ENCODE data around the gene SEZ6L.
A peak's percentile ranks its signal among the peaks of the same experiment; 100 is the strongest.

Gene SEZ6L

GRCh38 chr22:26168939-26169314 lies 335 bp upstream of the SEZ6L start:
- no peaks in the 10 kb centered on the region for H3K36me3 ChIP-seq (replicated peaks in 1 of 2; ENCODE audit: control insufficient read depth in 2 of 2, insufficient read depth in 2 of 2, low read length in 2 of 2)
- DNase-seq (ENCODE audit: low spot score), result no peak
- H3K23ac ChIP-seq (ENCODE audit: low read depth, low read length, poor library complexity), result no peak overlapping the region
- H3K4ac ChIP-seq (ENCODE audit: low read length), result no peak overlapping the region
- peak overlapping the region; percentile 23 for H3K18ac ChIP-seq (ENCODE audit: low read length)
- no peak overlapping the region for H2BK12ac ChIP-seq (ENCODE audit: low read length)
- H2BK5ac ChIP-seq (ENCODE audit: low read length), result no peak overlapping the region
- no peak overlapping the region for H2BK120ac ChIP-seq (ENCODE audit: low read depth, low read length)
- WGBS, 2 donors (ENCODE audit: extremely low coverage in 2 of 2, insufficient read length in 2 of 2, insufficient replicate concordance in 1 of 2), result no CpG with 5 or more reads among the region's 15 CpGs
- H3K4me2 ChIP-seq (ENCODE audit: insufficient read depth, low read length, poor library complexity, severe bottlenecking), result peak overlapping the region; percentile 81
- H2BK15ac ChIP-seq (ENCODE audit: low read length), result no peak overlapping the region
- no peaks in the 10 kb centered on the region for H3K79me1 ChIP-seq (ENCODE audit: low read depth, low read length)
- H3K9ac ChIP-seq (ENCODE audit: low read depth, low read length, poor library complexity), result no peak overlapping the region
- peaks cover 5 to 50% (median 30%) of the 10 kb centered on the region in 3 experiments for H3K27me3 ChIP-seq (ENCODE audit: control insufficient read depth in 3 of 3, insufficient read depth in 3 of 3, low read depth in 1 of 3, low read length in 3 of 3)
- H4K91ac ChIP-seq (ENCODE audit: low read depth, low read length, poor library complexity), result no peak overlapping the region
- H3K14ac ChIP-seq (ENCODE audit: low read length), result no peak overlapping the region
- no peaks in the 10 kb centered on the region for H3K9me3 ChIP-seq (replicated peaks in 1 of 2; ENCODE audit: control insufficient read depth in 2 of 2, insufficient read depth in 1 of 2, low read depth in 1 of 2, low read length in 2 of 2)
- H3K4me1 ChIP-seq (ENCODE audit: control insufficient read depth in 2 of 2, insufficient read depth in 1 of 2, low read depth in 1 of 2, low read length in 2 of 2), result peaks cover 0 to 4% of the 10 kb centered on the region in 2 donors
- no peak overlapping the region for H2AK5ac ChIP-seq (ENCODE audit: low read depth, low read length)
- no peak overlapping the region for H3K27ac ChIP-seq (replicated peaks; ENCODE audit: low read length)
- H3K4me3 ChIP-seq (ENCODE audit: low read length in 2 of 2), result peak overlapping the region; percentile 39 to 62
- no peak overlapping the region for H4K8ac ChIP-seq (ENCODE audit: low read depth, low read length)
- peak overlapping the region; percentile 93 for H2AFZ ChIP-seq (ENCODE audit: low read length)

- H3K4me1 ChIP-seq (ENCODE audit: control insufficient read depth in 2 of 2, insufficient read depth in 1 of 2, low read depth in 1 of 2, low read length in 2 of 2), result peaks cover 0 to 6% of the 10 kb centered on the region in 2 donors
- H3K4me3 ChIP-seq (ENCODE audit: low read length in 2 of 2), result no peak overlapping the region
- H2AK5ac ChIP-seq (ENCODE audit: low read depth, low read length), result no peak overlapping the region
- no peaks in the 10 kb centered on the region for H3K36me3 ChIP-seq (replicated peaks in 1 of 2; ENCODE audit: control insufficient read depth in 2 of 2, insufficient read depth in 2 of 2, low read length in 2 of 2)
- H3K14ac ChIP-seq (ENCODE audit: low read length), result no peak overlapping the region
- no peak overlapping the region for H2BK120ac ChIP-seq (ENCODE audit: low read depth, low read length)
- no CpG with 5 or more reads among the region's 11 CpGs for WGBS, 2 donors (ENCODE audit: extremely low coverage in 2 of 2, insufficient read length in 2 of 2, insufficient replicate concordance in 1 of 2)
- H3K18ac ChIP-seq (ENCODE audit: low read length), result no peak overlapping the region
- H2BK12ac ChIP-seq (ENCODE audit: low read length), result no peak overlapping the region
- no peak for DNase-seq (ENCODE audit: low spot score)
- H2BK15ac ChIP-seq (ENCODE audit: low read length), result no peak overlapping the region
- H3K27ac ChIP-seq (replicated peaks; ENCODE audit: low read length), result no peak overlapping the region
- no peak overlapping the region for H3K23ac ChIP-seq (ENCODE audit: low read depth, low read length, poor library complexity)
- H3K27me3 ChIP-seq (ENCODE audit: control insufficient read depth in 3 of 3, insufficient read depth in 3 of 3, low read depth in 1 of 3, low read length in 3 of 3), result peaks cover 5 to 51% (median 32%) of the 10 kb centered on the region in 3 experiments
- H4K91ac ChIP-seq (ENCODE audit: low read depth, low read length, poor library complexity), result no peak overlapping the region
- H3K4ac ChIP-seq (ENCODE audit: low read length), result no peak overlapping the region
- no peak overlapping the region for H2BK5ac ChIP-seq (ENCODE audit: low read length)
- no peaks in the 10 kb centered on the region for H3K79me1 ChIP-seq (ENCODE audit: low read depth, low read length)
- no peak overlapping the region for H3K9ac ChIP-seq (ENCODE audit: low read depth, low read length, poor library complexity)
- H2AFZ ChIP-seq (ENCODE audit: low read length), result peak overlapping the region; percentile 93
- H3K4me2 ChIP-seq (ENCODE audit: insufficient read depth, low read length, poor library complexity, severe bottlenecking), result peak overlapping the region; percentile 81
- no peak overlapping the region for H4K8ac ChIP-seq (ENCODE audit: low read depth, low read length)
- H3K9me3 ChIP-seq (replicated peaks in 1 of 2; ENCODE audit: control insufficient read depth in 2 of 2, insufficient read depth in 1 of 2, low read depth in 1 of 2, low read length in 2 of 2), result no peaks in the 10 kb centered on the region
Observed at GRCh38 chr22:26170112-26170492, 840 bp downstream of the SEZ6L start.

- Histone ChIP-seq H3K18ac (ENCODE audit: low read length) (no peak overlapping the region), H3K4me2 (ENCODE audit: insufficient read depth, low read length, poor library complexity, severe bottlenecking) (no peak overlapping the region), H2BK5ac (ENCODE audit: low read length) (no peak overlapping the region), H3K36me3 (replicated peaks in 1 of 2; ENCODE audit: control insufficient read depth in 2 of 2, insufficient read depth in 2 of 2, low read length in 2 of 2) (no peaks in the 10 kb centered on the region), H3K4ac (ENCODE audit: low read length) (no peak overlapping the region), H3K4me3 (ENCODE audit: low read length in 2 of 2) (no peak overlapping the region), H3K27me3 (ENCODE audit: control insufficient read depth in 3 of 3, insufficient read depth in 3 of 3, low read depth in 1 of 3, low read length in 3 of 3) (peaks cover 5 to 51% (median 32%) of the 10 kb centered on the region in 3 experiments), H4K8ac (ENCODE audit: low read depth, low read length) (no peak overlapping the region), H2BK15ac (ENCODE audit: low read length) (no peak overlapping the region), H2BK12ac (ENCODE audit: low read length) (no peak overlapping the region), H3K27ac (replicated peaks; ENCODE audit: low read length) (no peak overlapping the region), H3K9ac (ENCODE audit: low read depth, low read length, poor library complexity) (no peak overlapping the region), H2AFZ (ENCODE audit: low read length) (no peak overlapping the region), H3K79me1 (ENCODE audit: low read depth, low read length) (no peaks in the 10 kb centered on the region), H2BK120ac (ENCODE audit: low read depth, low read length) (no peak overlapping the region), H3K14ac (ENCODE audit: low read length) (no peak overlapping the region), H3K9me3 (replicated peaks in 1 of 2; ENCODE audit: control insufficient read depth in 2 of 2, insufficient read depth in 1 of 2, low read depth in 1 of 2, low read length in 2 of 2) (no peaks in the 10 kb centered on the region), H2AK5ac (ENCODE audit: low read depth, low read length) (no peak overlapping the region), H4K91ac (ENCODE audit: low read depth, low read length, poor library complexity) (no peak overlapping the region), H3K23ac (ENCODE audit: low read depth, low read length, poor library complexity) (no peak overlapping the region), H3K4me1 (ENCODE audit: control insufficient read depth in 2 of 2, insufficient read depth in 1 of 2, low read depth in 1 of 2, low read length in 2 of 2) (peaks cover 0 to 6% of the 10 kb centered on the region in 2 donors)
- WGBS, 2 donors (ENCODE audit: extremely low coverage in 2 of 2, insufficient read length in 2 of 2, insufficient replicate concordance in 1 of 2), result no CpG with 5 or more reads among the region's 14 CpGs
- peak; percentile 67 for DNase-seq (ENCODE audit: low spot score)
Observed at GRCh38 chr22:26170795-26171580, 1.7 kb downstream of the SEZ6L start.

GRCh38 chr22:26172389-26172990 lies 3.2 kb downstream of the SEZ6L start:
- DNase-seq (ENCODE audit: low spot score), result peak; percentile 36
- Histone ChIP-seq H3K9ac (ENCODE audit: low read depth, low read length, poor library complexity) (no peak overlapping the region), H3K18ac (ENCODE audit: low read length) (no peak overlapping the region), H3K9me3 (replicated peaks in 1 of 2; ENCODE audit: control insufficient read depth in 2 of 2, insufficient read depth in 1 of 2, low read depth in 1 of 2, low read length in 2 of 2) (no peaks in the 10 kb centered on the region), H2BK120ac (ENCODE audit: low read depth, low read length) (no peak overlapping the region), H3K79me1 (ENCODE audit: low read depth, low read length) (no peaks in the 10 kb centered on the region), H3K4me1 (ENCODE audit: control insufficient read depth in 2 of 2, insufficient read depth in 1 of 2, low read depth in 1 of 2, low read length in 2 of 2) (peaks cover 0 to 6% of the 10 kb centered on the region in 2 donors), H3K36me3 (replicated peaks in 1 of 2; ENCODE audit: control insufficient read depth in 2 of 2, insufficient read depth in 2 of 2, low read length in 2 of 2) (no peaks in the 10 kb centered on the region), H2AK5ac (ENCODE audit: low read depth, low read length) (no peak overlapping the region), H2BK5ac (ENCODE audit: low read length) (no peak overlapping the region), H3K4me2 (ENCODE audit: insufficient read depth, low read length, poor library complexity, severe bottlenecking) (no peak overlapping the region), H3K4me3 (ENCODE audit: low read length in 2 of 2) (no peak overlapping the region), H4K8ac (ENCODE audit: low read depth, low read length) (no peak overlapping the region), H3K27me3 (ENCODE audit: control insufficient read depth in 3 of 3, insufficient read depth in 3 of 3, low read depth in 1 of 3, low read length in 3 of 3) (peaks cover 5 to 46% (median 32%) of the 10 kb centered on the region in 3 experiments), H2BK15ac (ENCODE audit: low read length) (no peak overlapping the region), H2AFZ (ENCODE audit: low read length) (no peak overlapping the region), H3K14ac (ENCODE audit: low read length) (no peak overlapping the region), H2BK12ac (ENCODE audit: low read length) (no peak overlapping the region), H3K27ac (replicated peaks; ENCODE audit: low read length) (no peak overlapping the region), H3K4ac (ENCODE audit: low read length) (no peak overlapping the region), H3K23ac (ENCODE audit: low read depth, low read length, poor library complexity) (no peak overlapping the region), H4K91ac (ENCODE audit: low read depth, low read length, poor library complexity) (no peak overlapping the region)
- no CpG with 5 or more reads among the region's 5 CpGs for WGBS, 2 donors (ENCODE audit: extremely low coverage in 2 of 2, insufficient read length in 2 of 2, insufficient replicate concordance in 1 of 2)

All from neuronal stem cell (in vitro differentiated cells).